Lower leg skin (tissue), 3 donors: ENCODE measurements around the gene LOXL3.

Experiments used
- CTCF ChIP-seq, 3 donors: fragments of 450-650 bp; IDR thresholded peaks; one replicate each; pipeline ENCODE4 v1.5.1; 2016; ENCODE audit warnings: antibody characterized with exemption in 3 of 3, mild to moderate bottlenecking in 3 of 3, moderate library complexity in 2 of 3
- POLR2A ChIP-seq, 2 donors: fragments of 450-650 bp; IDR thresholded peaks; one replicate each; pipeline ENCODE4 v1.6.1; 2016 to 2017; ENCODE audit warnings: antibody characterized with exemption in 2 of 2, mild to moderate bottlenecking in 1 of 2, moderate library complexity in 1 of 2

GRCh38 chr2:74500578-74500946, 53.2 kb downstream of the LOXL3 start:
- TF ChIP-seq POLR2A (IDR thresholded peaks at IDR 0.05) (no peak), CTCF (IDR thresholded peaks at IDR 0.05) (no peak)
